Glutamatergic neuron (in vitro differentiated cells): ENCODE data around the gene ARHGEF38. TPM values are rescaled to one million over a fixed set of nuclear protein-coding genes. Genes with fewer than 3 reads are reported as not detected.
A peak's percentile ranks its signal among the peaks of the same experiment; 100 is the strongest.

Source experiments
- DNase-seq: peaks from one replicate; pipeline ENCODE4 v3.0.0; 2022
- H3K27ac Mint-ChIP-seq: one replicate; pipeline ENCODE4 v1.8.0; 2020; ENCODE audit warnings: mild to moderate bottlenecking, mixed read lengths, inconsistent platforms; ENCODE audit not compliant: unreplicated experiment
- H3K27me3 Mint-ChIP-seq: one replicate; pipeline ENCODE4 v1.8.0; 2020; ENCODE audit warnings: mild to moderate bottlenecking, moderate library complexity, mixed read lengths, inconsistent platforms; ENCODE audit not compliant: unreplicated experiment
- H3K36me3 Mint-ChIP-seq: one replicate; pipeline ENCODE4 v1.8.0; 2020; ENCODE audit warnings: mild to moderate bottlenecking, mixed read lengths, inconsistent platforms; ENCODE audit not compliant: unreplicated experiment
- H3K4me1 Mint-ChIP-seq: one replicate; pipeline ENCODE4 v1.8.0; 2020; ENCODE audit warnings: mild to moderate bottlenecking, low read depth, mixed read lengths, inconsistent platforms; ENCODE audit not compliant: unreplicated experiment
- H3K4me3 Mint-ChIP-seq: one replicate; pipeline ENCODE4 v1.8.0; 2020; ENCODE audit warnings: mild to moderate bottlenecking, mixed read lengths, inconsistent platforms; ENCODE audit not compliant: unreplicated experiment
- H3K9me3 Mint-ChIP-seq: one replicate; pipeline ENCODE4 v1.8.0; 2020; ENCODE audit warnings: mild to moderate bottlenecking, moderate library complexity, mixed read lengths, inconsistent platforms; ENCODE audit not compliant: unreplicated experiment
- total RNA-seq: library from RNA; stranded (reverse); fragmentation: NEBNext Ultra II Directional; extraction: Animal tissue kit (Norgen Biotek cat#: 25700); gene quantifications from one replicate; pipeline ENCODE4 v1.2.1, GENCODE V29; 2021; ENCODE audit not compliant: unreplicated experiment
- TF ChIP-seq, protein P1 (sequence below): fragments of 200-600 bp; sonication (generic); IDR thresholded peaks from one replicate; pipeline ENCODE4 v1.5.0; 2021; ENCODE audit not compliant: partially characterized antibody, unreplicated experiment

ARHGEF38 gene
- total RNA-seq, 1 donor from 2014 or later: not detected

DNA sequence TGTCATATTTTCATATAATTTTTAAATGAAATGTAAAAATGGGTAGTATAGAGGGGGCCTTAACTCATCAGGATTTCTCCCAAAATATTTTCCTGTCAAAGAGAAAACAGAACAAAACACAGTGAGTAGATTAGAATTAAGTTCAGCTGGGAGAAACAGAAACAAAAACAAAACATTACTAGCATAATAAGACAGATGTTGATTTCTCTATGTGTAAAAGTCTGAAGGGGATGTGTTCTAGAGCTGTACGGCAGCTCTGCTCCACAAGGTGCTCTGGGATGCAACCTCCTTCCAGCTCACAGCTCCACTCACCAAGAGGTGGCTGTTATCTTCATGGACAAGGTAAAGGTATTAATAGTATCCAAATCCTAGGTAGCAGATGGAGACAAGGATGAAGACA is 72.8 kb downstream of the ARHGEF38 start:
- no peak overlapping the region for H3K4me3 Mint-ChIP-seq
- H3K36me3 Mint-ChIP-seq: no peaks in the 10 kb centered on the region
- TF ChIP-seq, protein P1, sequence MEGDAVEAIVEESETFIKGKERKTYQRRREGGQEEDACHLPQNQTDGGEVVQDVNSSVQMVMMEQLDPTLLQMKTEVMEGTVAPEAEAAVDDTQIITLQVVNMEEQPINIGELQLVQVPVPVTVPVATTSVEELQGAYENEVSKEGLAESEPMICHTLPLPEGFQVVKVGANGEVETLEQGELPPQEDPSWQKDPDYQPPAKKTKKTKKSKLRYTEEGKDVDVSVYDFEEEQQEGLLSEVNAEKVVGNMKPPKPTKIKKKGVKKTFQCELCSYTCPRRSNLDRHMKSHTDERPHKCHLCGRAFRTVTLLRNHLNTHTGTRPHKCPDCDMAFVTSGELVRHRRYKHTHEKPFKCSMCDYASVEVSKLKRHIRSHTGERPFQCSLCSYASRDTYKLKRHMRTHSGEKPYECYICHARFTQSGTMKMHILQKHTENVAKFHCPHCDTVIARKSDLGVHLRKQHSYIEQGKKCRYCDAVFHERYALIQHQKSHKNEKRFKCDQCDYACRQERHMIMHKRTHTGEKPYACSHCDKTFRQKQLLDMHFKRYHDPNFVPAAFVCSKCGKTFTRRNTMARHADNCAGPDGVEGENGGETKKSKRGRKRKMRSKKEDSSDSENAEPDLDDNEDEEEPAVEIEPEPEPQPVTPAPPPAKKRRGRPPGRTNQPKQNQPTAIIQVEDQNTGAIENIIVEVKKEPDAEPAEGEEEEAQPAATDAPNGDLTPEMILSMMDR: no peak
- H3K4me1 Mint-ChIP-seq: no peaks in the 10 kb centered on the region
- H3K27me3 Mint-ChIP-seq: no peaks in the 10 kb centered on the region
- no peak overlapping the region for H3K27ac Mint-ChIP-seq
- DNase-seq: no peak
- H3K9me3 Mint-ChIP-seq: no peaks in the 10 kb centered on the region

DNA sequence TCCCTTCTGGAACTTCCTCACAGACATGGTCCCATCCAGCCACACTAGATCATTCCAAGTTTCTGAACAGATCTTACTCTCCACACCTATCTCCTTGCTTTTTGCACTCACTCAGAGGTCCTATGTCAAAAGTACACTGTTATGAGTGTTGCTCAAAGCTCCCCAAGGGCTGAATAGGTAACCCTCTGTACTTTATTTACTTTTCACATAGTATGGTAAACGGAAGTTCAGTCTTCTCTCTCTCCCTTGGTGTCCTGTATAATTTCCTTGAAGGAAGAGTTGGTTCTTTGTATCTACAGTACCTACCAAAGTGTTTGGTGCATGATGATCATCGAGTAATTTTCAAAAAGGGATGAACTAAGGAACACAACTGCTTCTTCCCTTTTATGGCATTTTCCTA is 74.4 kb downstream of the ARHGEF38 start:
- Mint-ChIP-seq H3K4me3 (no peak overlapping the region), H3K4me1 (no peaks in the 10 kb centered on the region), H3K9me3 (no peaks in the 10 kb centered on the region), H3K27ac (no peak overlapping the region), H3K36me3 (no peaks in the 10 kb centered on the region), H3K27me3 (no peaks in the 10 kb centered on the region)
- no peak for DNase-seq
- TF ChIP-seq, protein P1: no peak

DNA sequence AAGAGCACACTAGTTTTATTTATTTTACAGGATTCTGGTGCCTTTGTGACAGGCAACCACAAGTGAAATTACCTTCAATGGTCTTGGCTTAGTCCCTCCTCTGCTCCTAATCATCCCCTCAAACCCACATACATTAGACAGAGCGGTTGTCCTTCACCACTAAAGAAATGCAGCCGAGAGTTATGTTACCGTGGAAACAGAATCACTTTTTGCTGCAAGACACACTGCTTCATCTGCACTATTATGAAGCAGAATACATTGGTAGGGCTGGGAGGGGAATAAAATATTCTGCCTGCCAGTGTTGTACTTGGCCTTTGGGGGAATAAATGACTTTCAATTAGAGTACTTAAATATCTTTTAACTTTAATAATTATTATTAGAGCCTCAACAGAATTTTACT is 75.2 kb downstream of the ARHGEF38 start:
- H3K36me3 Mint-ChIP-seq: no peaks in the 10 kb centered on the region
- no peaks in the 10 kb centered on the region for H3K27me3 Mint-ChIP-seq
- no peak for DNase-seq
- H3K27ac Mint-ChIP-seq: no peak overlapping the region
- H3K9me3 Mint-ChIP-seq: no peaks in the 10 kb centered on the region
- TF ChIP-seq, protein P1: no peak
- H3K4me3 Mint-ChIP-seq: no peak overlapping the region
- no peaks in the 10 kb centered on the region for H3K4me1 Mint-ChIP-seq

DNA sequence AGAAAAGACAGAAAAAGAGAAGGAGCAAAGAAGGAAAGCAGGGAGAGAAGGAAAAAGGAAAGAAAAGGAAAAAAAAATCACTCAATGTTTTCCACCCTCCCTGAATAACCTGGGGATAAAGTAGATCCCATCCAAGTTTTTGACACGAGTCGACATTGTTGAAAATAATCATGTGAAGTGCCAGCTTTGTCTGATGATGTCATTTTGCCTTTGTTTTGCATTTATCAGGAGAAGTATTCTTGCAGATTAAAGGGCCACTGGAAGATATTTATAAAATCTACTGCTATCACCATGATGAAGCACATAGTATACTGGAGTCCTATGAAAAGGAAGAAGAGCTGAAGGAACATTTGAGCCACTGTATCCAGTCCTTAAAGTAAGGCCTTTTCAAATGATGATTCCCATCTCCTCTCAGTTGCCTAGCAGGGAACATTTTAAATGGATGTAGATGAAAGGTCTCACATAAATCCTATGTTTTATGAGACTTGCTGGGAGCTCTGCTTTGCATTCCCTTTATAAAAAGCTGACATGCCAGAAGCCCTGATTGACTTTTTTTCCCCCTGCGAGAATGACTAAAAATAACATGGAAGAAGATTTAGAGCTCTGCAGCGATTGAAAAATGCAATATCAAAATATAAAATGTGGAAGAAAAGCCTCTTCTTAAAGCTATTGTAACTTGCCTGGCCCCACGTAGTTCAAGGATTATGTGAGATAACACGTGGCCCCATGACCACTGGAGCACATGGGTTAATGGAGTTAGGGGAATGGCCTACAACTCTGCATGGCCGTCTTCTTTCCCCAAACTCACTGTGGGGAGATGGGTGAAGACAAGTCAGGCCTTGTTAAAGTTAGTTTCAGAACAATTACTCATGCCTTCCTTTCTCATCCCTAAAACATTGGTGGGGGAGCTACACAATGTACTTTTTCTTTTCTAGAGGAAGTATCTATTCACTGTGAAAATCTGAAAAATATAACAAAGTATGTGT is 78.5 kb downstream of the ARHGEF38 start:
- Mint-ChIP-seq H3K4me1 (peaks cover 3% of the 10 kb centered on the region), H3K27me3 (no peaks in the 10 kb centered on the region), H3K27ac (no peak overlapping the region), H3K36me3 (no peaks in the 10 kb centered on the region), H3K9me3 (no peaks in the 10 kb centered on the region), H3K4me3 (no peak overlapping the region)
- TF ChIP-seq, protein P1: no peak
- no peak for DNase-seq

DNA sequence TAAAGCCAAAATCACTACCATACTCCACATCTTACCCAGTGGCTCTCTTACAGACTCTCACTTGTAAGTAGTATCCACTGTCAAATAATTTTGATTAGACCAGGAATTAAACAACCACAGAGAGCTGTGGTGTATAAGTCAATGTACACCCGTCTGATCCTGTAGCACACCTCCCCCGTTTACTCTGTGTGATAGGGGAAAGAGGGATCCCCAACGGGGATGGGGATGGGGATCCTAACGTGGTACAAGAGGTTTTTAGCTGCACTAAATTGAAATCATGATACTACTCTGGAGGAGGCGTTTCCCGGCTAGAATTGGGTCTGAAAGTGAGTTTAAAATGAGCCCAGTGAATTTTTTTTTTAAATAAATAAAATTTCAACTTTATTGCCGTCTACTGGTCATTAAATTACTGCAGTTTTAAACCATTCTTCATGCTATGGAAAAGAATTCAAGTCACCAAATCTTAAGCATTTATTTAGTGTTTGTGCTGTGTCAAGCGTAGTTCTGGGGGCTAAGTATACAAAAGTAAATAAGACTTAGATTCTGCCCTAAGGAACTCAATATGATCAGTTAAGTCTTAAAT is 79.5 kb downstream of the ARHGEF38 start:
- H3K27ac Mint-ChIP-seq: no peak overlapping the region
- H3K4me3 Mint-ChIP-seq: no peak overlapping the region
- H3K36me3 Mint-ChIP-seq: no peaks in the 10 kb centered on the region
- no peaks in the 10 kb centered on the region for H3K9me3 Mint-ChIP-seq
- TF ChIP-seq, protein P1: peak; percentile 71
- H3K27me3 Mint-ChIP-seq: no peaks in the 10 kb centered on the region
- H3K4me1 Mint-ChIP-seq: peaks cover 3% of the 10 kb centered on the region
- DNase-seq: no peak
